NCI-H1436 (cell line): Measurements from ENCODE around the gene TLNRD1.
"Not testable (repeated sequence)": the region's sequence is repeated elsewhere in the genome, so short reads cannot be mapped to it uniquely, and the experiment has no call there.

ENCODE experiments used
- DNase-seq: peaks from one replicate; lab custom pipeline; 2025; lab: John Stamatoyannopoulos, UW

Gene TLNRD1

GRCh38 chr15:81000624-81001151, at the start of gene TLNRD1:
Gene TLNRD1, plus strand, starts transcription at chr15:81000923. Its CDS starts 1,349 bp downstream, at chr15:81002272.
- DNase-seq: peak; percentile 78

- no peak for DNase-seq
Measured at GRCh38 chr15:80951941-80952340, 48.8 kb upstream of the TLNRD1 start.

- no peak for DNase-seq
Measured at GRCh38 chr15:80953001-80953952, 47.4 kb upstream of the TLNRD1 start.

- DNase-seq: no peak
Measured at GRCh38 chr15:80953953-80954778, 46.6 kb upstream of the TLNRD1 start.

- not testable (repeated sequence) for DNase-seq
Measured at GRCh38 chr15:80955571-80956452, 44.9 kb upstream of the TLNRD1 start.

- no peak for DNase-seq
Measured at GRCh38 chr15:80957556-80957955, 43.2 kb upstream of the TLNRD1 start.

- no peak for DNase-seq
Measured at GRCh38 chr15:80957976-80958375, 42.7 kb upstream of the TLNRD1 start.

GRCh38 chr15:80958818-80959495, 41.8 kb upstream of the TLNRD1 start:
- no peak for DNase-seq

GRCh38 chr15:80965454-80965853, 35.3 kb upstream of the TLNRD1 start:
- DNase-seq: not testable (repeated sequence)

- DNase-seq: no peak
Measured at GRCh38 chr15:80966431-80967197, 34.1 kb upstream of the TLNRD1 start.

- no peak for DNase-seq
Measured at GRCh38 chr15:80967451-80967850, 33.3 kb upstream of the TLNRD1 start.

- DNase-seq: no peak
Measured at GRCh38 chr15:80967991-80968510, 32.7 kb upstream of the TLNRD1 start.

GRCh38 chr15:80969316-80969715, 31.4 kb upstream of the TLNRD1 start:
- no peak for DNase-seq

GRCh38 chr15:80970018-80970657, 30.6 kb upstream of the TLNRD1 start:
- DNase-seq: peak; percentile 50

GRCh38 chr15:80970658-80971057, 30.1 kb upstream of the TLNRD1 start:
- DNase-seq: no peak

GRCh38 chr15:80971143-80971542, 29.6 kb upstream of the TLNRD1 start:
- DNase-seq: no peak

GRCh38 chr15:80972276-80972675, 28.4 kb upstream of the TLNRD1 start:
- no peak for DNase-seq

- no peak for DNase-seq
Measured at GRCh38 chr15:80974914-80975313, 25.8 kb upstream of the TLNRD1 start.

- no peak for DNase-seq
Measured at GRCh38 chr15:80976851-80977250, 23.9 kb upstream of the TLNRD1 start.
